IPS-15b (cell line): ENCODE measurements around the gene RALB.

Source experiments
- H3K27me3 ChIP-seq: one replicate; pipeline ENCODE4 v1.6.1; 2013; ENCODE audit warnings: low read length; ENCODE audit not compliant: control insufficient read depth, insufficient read depth
- H3K36me3 ChIP-seq: one replicate; pipeline ENCODE4 v1.6.1; 2013; ENCODE audit warnings: low read length; ENCODE audit not compliant: control insufficient read depth, insufficient read depth
- H3K4me1 ChIP-seq: one replicate; pipeline ENCODE4 v1.6.1; 2013; ENCODE audit warnings: mild to moderate bottlenecking, low read length; ENCODE audit not compliant: control insufficient read depth, insufficient read depth
- H3K4me3 ChIP-seq: one replicate; pipeline ENCODE4 v1.5.1; 2013; ENCODE audit warnings: low read depth, low read length
- H3K9ac ChIP-seq: one replicate; pipeline ENCODE4 v1.6.1; 2013; ENCODE audit warnings: low read depth, mild to moderate bottlenecking, low read length
- H3K9me3 ChIP-seq: one replicate; pipeline ENCODE4 v1.6.1; 2013; ENCODE audit warnings: mild to moderate bottlenecking, low read length; ENCODE audit not compliant: control insufficient read depth, insufficient read depth

The RALB gene

DNA sequence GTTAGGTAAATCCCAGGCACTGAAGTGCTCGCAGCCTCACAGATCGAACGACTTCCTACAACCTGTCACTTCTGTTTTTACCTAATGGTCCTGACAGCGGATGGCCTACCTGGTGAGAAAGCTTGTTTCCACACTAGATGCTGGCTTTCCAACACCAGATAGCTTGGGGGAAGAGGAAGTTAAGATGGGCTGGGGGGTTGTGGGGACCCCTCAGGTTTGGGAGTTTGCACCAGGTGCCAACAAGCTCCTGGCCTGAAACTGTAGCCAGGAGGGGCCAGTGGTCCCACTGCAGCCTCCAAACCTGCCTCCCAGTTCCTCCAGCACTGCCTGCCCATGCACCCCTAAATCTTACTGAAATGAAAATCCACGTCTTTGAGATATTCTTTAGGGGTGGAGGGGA, 33.4 kb upstream of the RALB start:
- Histone ChIP-seq H3K27me3 (peaks cover 17% of the 10 kb centered on the region), H3K9me3 (peaks cover 5% of the 10 kb centered on the region), H3K4me1 (peaks cover 5% of the 10 kb centered on the region), H3K4me3 (no peak overlapping the region), H3K9ac (no peak overlapping the region), H3K36me3 (peaks cover 5% of the 10 kb centered on the region)

DNA sequence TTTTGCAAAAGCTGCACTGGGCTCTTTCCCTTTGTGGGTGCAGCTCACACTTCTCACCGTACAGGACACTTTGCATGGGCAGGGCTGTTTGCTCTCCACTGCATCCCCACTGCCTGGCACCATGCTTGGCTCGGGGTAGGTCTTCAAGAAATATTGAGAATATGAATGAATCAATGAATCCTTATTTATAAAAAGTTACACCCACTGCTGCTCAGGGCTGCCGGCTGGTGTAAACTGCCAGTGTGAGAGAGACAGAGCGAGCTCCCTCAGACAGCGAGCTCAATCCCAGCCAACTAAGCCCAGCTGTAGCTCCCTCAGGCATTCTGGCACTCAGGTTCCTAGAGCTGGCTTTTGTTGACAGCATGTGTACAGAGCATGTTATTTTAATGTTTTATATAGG, 32.9 kb upstream of the RALB start:
- Histone ChIP-seq H3K4me1 (peaks cover 5% of the 10 kb centered on the region), H3K36me3 (peaks cover 5% of the 10 kb centered on the region), H3K9me3 (peaks cover 5% of the 10 kb centered on the region), H3K9ac (no peak overlapping the region), H3K27me3 (peaks cover 22% of the 10 kb centered on the region), H3K4me3 (no peak overlapping the region)

DNA sequence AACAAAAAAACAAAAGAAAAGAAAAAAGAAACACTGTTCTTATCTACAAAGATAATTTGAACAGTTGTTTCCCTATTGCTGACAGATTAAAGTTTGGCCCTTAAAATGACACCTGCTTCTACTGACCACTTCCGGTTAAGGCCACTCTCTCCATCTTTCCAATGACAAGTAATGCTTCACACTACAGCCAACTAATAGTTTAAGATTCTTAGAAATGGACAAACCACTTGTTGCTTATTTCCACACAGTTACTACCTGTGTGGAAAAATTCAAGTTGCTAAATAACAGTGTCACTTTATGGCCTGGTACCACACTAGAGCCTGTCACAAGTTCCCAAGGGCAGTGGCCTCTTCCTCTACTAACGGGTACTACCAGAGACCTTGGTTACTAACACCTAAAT, 31.9 kb upstream of the RALB start:
- H3K36me3 ChIP-seq: peaks cover 5% of the 10 kb centered on the region
- H3K9ac ChIP-seq: no peak overlapping the region
- H3K4me3 ChIP-seq: no peak overlapping the region
- peaks cover 5% of the 10 kb centered on the region for H3K4me1 ChIP-seq
- peaks cover 29% of the 10 kb centered on the region for H3K27me3 ChIP-seq
- peaks cover 5% of the 10 kb centered on the region for H3K9me3 ChIP-seq

DNA sequence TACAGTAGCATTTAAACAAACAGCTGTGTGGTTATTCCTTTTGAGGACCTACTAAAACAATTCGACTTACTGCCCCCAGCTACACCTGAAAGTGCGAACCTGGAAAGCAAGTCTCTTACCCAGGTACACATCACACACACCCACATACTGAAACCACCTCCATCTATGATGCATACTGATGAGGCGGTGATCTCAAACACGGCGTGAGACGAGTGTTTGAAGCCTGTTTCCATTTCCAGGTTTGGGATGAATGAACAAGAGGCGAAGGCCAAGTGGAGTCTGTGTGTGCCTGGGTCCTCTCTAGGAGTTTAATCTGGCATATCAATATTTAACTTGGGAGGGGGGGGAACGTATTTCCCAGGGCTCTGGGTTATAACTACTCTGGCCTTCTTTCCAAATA, 31.0 kb upstream of the RALB start:
- Histone ChIP-seq H3K9ac (no peak overlapping the region), H3K4me3 (no peak overlapping the region)

DNA sequence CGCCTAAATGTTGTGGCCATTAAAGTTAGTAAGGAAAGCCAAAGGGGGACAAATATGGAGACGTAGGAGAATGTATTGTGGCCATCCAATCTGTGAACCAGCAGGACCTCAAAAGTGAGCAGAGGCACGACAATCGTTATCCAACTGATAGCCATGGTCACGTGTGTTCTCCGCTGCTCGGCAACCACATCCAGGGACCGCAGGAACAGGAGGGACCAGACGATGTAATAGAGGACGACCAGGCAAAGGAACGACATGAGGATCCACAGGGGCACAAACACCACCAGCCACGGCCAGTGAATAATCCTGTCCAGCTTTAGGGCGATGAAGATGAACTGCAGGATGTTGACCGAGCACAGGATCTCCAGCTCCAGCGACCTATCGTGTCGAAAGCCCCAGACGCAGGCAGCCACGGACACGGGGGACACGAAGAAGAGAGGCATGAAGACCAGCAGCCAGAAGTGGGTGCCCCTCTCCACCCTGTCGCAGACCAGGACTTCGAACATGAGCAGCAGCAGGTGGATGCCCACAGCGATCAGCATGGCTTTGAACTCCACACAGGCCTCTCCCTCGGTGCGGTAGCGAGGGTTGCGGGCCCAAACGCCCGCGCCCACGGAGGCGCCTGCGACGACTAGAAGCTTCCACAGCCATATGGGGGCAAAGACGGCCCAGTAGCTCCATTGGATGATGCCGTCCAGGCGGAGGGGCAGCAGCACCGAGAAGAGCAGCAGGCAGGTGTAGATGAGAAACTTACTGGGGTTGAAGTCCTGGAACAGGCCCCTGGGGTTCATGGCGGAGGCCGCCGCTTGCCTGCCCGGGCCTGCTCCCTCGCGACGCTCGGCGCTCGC, 30.2 kb upstream of the RALB start:
- no peak overlapping the region for H3K9ac ChIP-seq
- H3K4me3 ChIP-seq: peak overlapping the region; percentile 63
- H3K9me3 ChIP-seq: peaks cover 5% of the 10 kb centered on the region
- peaks cover 5% of the 10 kb centered on the region for H3K4me1 ChIP-seq
- H3K27me3 ChIP-seq: peaks cover 39% of the 10 kb centered on the region
- H3K36me3 ChIP-seq: peaks cover 5% of the 10 kb centered on the region

More for the DNA sequence above, 31.0 kb upstream of the RALB start:
- H3K27me3 ChIP-seq: peaks cover 36% of the 10 kb centered on the region
- H3K9me3 ChIP-seq: peaks cover 5% of the 10 kb centered on the region
- H3K4me1 ChIP-seq: peaks cover 5% of the 10 kb centered on the region
- H3K36me3 ChIP-seq: peaks cover 5% of the 10 kb centered on the region

DNA sequence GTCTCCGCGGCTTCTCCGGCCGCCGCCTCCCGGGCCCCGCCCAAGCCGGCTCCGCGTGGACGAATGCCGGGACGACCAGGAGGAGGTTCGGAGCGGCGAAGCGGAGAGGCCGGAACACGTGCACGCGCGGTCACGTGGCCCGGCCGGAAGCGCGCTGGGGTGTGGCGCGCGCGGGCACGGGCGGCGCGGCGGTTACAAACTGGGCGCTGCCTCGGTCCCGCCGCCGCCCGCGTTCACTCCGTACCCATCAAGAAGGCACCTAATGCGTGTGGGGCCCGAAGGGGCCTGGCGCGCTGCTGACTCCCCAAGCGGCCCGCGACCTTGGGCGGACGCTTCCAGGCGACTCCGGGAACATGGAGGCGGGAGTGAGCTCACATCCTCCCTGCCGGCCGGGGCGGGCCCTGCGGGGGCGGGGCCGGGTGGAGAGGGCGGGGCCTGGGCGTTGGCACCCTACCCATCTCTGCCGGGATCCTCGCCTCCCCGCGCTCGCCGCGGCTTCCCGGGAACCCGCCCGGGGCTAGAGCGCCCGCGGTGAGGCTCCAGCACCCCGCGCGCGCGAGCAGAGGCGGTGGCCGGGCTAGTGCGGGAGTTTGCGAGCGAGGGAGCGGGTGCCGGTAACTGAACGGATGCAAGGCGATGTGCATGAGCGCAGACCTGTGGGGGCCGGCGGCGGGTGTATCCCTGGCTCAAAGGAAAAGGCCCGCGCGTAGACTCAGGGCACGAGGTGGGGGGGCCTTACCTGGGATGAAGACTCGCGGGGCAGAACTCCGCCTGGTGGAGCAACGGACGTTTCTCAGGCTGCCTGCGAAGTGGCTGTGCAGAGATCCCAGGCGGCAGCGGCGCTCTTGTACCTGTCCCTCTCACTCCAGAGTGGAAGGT, 29.4 kb upstream of the RALB start, which contains the start of gene TMEM185B:
Gene TMEM185B (minus strand): TSS at position 367 of the 879 bp plus-strand sequence. CDS start 424 bp downstream, outside the sequence.
- H3K4me1 ChIP-seq: peaks cover 5% of the 10 kb centered on the region
- peaks cover 5% of the 10 kb centered on the region for H3K36me3 ChIP-seq
- H3K9ac ChIP-seq: peak within 1 kb of the TSS; percentile 41
- peaks cover 5% of the 10 kb centered on the region for H3K9me3 ChIP-seq
- peak within 1 kb of the TSS; percentile 63 for H3K4me3 ChIP-seq
- peaks cover 48% of the 10 kb centered on the region for H3K27me3 ChIP-seq

DNA sequence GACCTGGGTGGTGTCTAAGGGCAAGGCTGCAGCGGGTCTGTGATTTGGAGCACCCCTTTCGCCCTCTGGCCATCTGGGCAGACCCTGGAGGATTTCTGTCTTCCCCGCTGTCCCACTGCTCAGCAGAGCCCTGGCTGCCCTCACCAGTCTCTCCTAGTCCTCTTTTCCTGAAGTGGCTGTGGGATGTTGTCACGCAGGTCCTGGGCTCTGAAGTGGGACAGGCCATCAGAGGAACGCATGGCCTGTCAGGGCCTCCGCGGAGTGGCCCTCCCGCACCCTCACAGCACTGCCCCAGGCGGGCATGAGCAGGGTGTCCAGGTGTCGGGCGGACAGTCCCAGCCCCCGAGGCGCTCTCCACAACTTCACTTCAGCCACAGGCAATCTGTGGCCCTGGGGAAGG, 28.4 kb upstream of the RALB start:
- peaks cover 5% of the 10 kb centered on the region for H3K36me3 ChIP-seq
- H3K9me3 ChIP-seq: peaks cover 5% of the 10 kb centered on the region
- no peak overlapping the region for H3K9ac ChIP-seq
- H3K4me1 ChIP-seq: peaks cover 5% of the 10 kb centered on the region
- H3K27me3 ChIP-seq: peaks cover 48% of the 10 kb centered on the region
- peak overlapping the region; percentile 63 for H3K4me3 ChIP-seq

DNA sequence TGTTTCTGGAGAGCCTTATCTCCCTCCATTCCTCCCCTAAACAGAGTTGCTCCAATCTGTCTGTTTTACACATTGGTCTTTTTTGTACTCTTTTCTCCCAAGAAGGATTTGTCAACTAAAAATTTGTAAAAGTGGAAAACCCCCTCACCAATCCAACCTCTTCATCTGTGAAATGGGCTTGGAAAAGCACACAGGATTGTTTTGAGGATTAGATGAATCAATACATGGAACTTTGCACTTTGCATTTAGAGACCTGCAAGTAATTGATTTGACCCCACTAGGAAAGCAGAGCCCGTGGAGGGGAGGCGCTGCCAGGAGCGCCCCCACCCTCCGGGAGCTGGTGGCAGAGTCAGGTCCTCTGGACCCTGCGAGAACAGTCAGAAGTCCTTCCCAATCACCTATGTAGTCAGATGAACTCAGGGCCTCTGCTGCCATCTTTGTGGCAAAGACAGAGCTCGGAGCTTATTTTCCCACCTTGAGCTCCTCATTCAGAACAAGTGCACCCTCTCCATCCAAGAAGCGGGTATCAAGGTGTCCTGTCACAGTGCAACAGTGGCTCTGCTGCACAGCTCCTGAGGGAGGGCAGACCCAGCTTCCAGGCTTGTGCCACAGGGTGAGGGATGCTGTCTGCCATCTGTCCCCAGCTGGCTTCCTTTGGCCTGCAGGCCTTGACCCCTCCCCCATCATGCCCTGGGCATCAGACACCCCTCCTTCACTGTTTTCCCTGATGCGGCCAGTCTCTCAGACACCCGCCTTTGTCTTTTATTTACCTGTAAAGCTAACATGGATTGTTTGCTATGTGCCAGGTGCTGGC, 27.7 kb upstream of the RALB start:
- Histone ChIP-seq H3K4me3 (no peak overlapping the region), H3K9ac (no peak overlapping the region), H3K36me3 (peaks cover 5% of the 10 kb centered on the region), H3K9me3 (peaks cover 5% of the 10 kb centered on the region), H3K4me1 (peaks cover 5% of the 10 kb centered on the region), H3K27me3 (peaks cover 48% of the 10 kb centered on the region)

DNA sequence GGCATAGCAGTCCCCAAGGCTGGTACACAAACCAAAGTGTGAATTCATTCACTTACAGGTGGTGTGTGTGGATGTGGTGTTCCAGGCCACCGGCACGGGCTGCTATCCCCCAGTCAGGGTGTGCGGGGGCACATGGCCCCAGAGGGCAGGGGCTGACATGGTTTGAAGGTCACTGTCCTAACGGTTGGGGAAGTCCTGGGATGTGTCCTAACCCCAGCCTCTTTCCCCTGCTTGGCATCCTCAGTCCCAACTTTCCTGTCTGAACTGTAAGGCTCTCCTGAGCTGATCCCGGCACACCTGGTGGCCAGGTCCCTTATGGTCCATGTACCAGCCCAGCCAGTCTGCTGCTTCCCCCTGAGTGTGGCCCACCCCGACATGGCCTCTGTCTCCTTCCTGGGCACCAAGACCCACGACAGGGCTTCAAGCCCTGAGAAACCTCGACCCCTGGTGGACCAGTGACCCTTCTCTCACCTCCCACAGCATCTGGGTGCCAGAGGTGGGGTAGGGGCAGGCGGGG, 27.0 kb upstream of the RALB start:
- Histone ChIP-seq H3K4me3 (no peak overlapping the region), H3K9me3 (peaks cover 5% of the 10 kb centered on the region), H3K4me1 (peaks cover 5% of the 10 kb centered on the region), H3K9ac (no peak overlapping the region), H3K27me3 (peaks cover 48% of the 10 kb centered on the region), H3K36me3 (peaks cover 5% of the 10 kb centered on the region)

DNA sequence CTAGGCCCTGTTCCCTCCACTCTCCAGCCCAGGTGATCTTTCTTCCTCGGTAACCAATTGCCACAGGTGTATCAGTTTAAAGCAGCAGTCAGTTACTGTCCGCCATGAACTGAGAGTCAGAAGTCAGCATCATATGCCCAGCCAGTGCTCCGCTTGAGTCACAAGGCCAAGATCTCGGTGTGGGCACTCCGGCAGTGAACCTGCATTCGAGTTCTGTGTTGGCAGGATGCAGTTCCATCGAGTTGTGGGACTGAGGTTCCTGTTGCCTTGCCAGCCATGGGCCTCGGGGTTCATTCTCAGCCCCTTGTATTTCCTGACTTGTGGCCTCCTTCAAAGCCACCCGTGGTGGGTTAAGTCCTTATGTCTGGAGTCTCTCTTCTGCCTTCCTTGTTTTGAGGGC, 26.3 kb upstream of the RALB start:
- H3K4me3 ChIP-seq: no peak overlapping the region
- no peak overlapping the region for H3K9ac ChIP-seq
- peaks cover 5% of the 10 kb centered on the region for H3K9me3 ChIP-seq
- H3K36me3 ChIP-seq: peaks cover 5% of the 10 kb centered on the region
- H3K27me3 ChIP-seq: peaks cover 48% of the 10 kb centered on the region
- H3K4me1 ChIP-seq: peaks cover 5% of the 10 kb centered on the region
